Measurements from ENCODE around the gene SNX5. TPM values are rescaled to one million over a fixed set of nuclear protein-coding genes. Genes with fewer than 3 reads are reported as not detected.

SNX5 gene
- total RNA-seq, 1 donor from 2014 or later = 82.5 TPM

GRCh38 chr20:17952692-17953684 is 15.6 kb downstream of the SNX5 start:
- Mint-ChIP-seq H3K36me3 (ENCODE audit: low read depth) (peaks cover 48% of the 10 kb centered on the region), H3K9me3 (ENCODE audit: low read depth) (no peaks in the 10 kb centered on the region), H3K4me1 (ENCODE audit: low read depth) (peaks cover 38% of the 10 kb centered on the region), H3K27me3 (ENCODE audit: low read depth) (no peaks in the 10 kb centered on the region), H3K4me3 (ENCODE audit: unreplicated experiment) (no peak overlapping the region), H3K27ac (ENCODE audit: unreplicated experiment) (no peak overlapping the region)
- TF ChIP-seq CTCF (IDR thresholded peaks at IDR 0.05) = no peak
- no peak for DNase-seq (ENCODE audit: low spot score)

- DNase-seq (ENCODE audit: low spot score) = no peak
- H3K4me1 Mint-ChIP-seq (ENCODE audit: low read depth) = peaks cover 25% of the 10 kb centered on the region
- H3K9me3 Mint-ChIP-seq (ENCODE audit: low read depth) = no peaks in the 10 kb centered on the region
- no peak overlapping the region for H3K4me3 Mint-ChIP-seq (ENCODE audit: unreplicated experiment)
- peaks cover 59% of the 10 kb centered on the region for H3K36me3 Mint-ChIP-seq (ENCODE audit: low read depth)
- no peak for TF ChIP-seq CTCF (IDR thresholded peaks at IDR 0.05)
- no peaks in the 10 kb centered on the region for H3K27me3 Mint-ChIP-seq (ENCODE audit: low read depth)
- H3K27ac Mint-ChIP-seq (ENCODE audit: unreplicated experiment) = no peak overlapping the region
Measured at GRCh38 chr20:17951323-17951722, 17.3 kb downstream of the SNX5 start.

GRCh38 chr20:17950670-17951069 is 17.9 kb downstream of the SNX5 start:
- Mint-ChIP-seq H3K4me3 (ENCODE audit: unreplicated experiment) (no peak overlapping the region), H3K4me1 (ENCODE audit: low read depth) (peaks cover 18% of the 10 kb centered on the region), H3K9me3 (ENCODE audit: low read depth) (no peaks in the 10 kb centered on the region), H3K27me3 (ENCODE audit: low read depth) (no peaks in the 10 kb centered on the region), H3K27ac (ENCODE audit: unreplicated experiment) (no peak overlapping the region), H3K36me3 (ENCODE audit: low read depth) (peaks cover 64% of the 10 kb centered on the region)
- no peak for DNase-seq (ENCODE audit: low spot score)
- no peak for TF ChIP-seq CTCF (IDR thresholded peaks at IDR 0.05)

- DNase-seq (ENCODE audit: low spot score) = no peak
- Mint-ChIP-seq H3K27me3 (ENCODE audit: low read depth) (no peaks in the 10 kb centered on the region), H3K36me3 (ENCODE audit: low read depth) (peaks cover 64% of the 10 kb centered on the region), H3K4me3 (ENCODE audit: unreplicated experiment) (no peak overlapping the region), H3K9me3 (ENCODE audit: low read depth) (no peaks in the 10 kb centered on the region), H3K27ac (ENCODE audit: unreplicated experiment) (no peak overlapping the region), H3K4me1 (ENCODE audit: low read depth) (peaks cover 10% of the 10 kb centered on the region)
- no peak for TF ChIP-seq CTCF (IDR thresholded peaks at IDR 0.05)
Measured at GRCh38 chr20:17949899-17950298, 18.7 kb downstream of the SNX5 start.

- TF ChIP-seq CTCF (IDR thresholded peaks at IDR 0.05) = no peak
- Mint-ChIP-seq H3K4me1 (ENCODE audit: low read depth) (peaks cover 4% of the 10 kb centered on the region), H3K36me3 (ENCODE audit: low read depth) (peaks cover 62% of the 10 kb centered on the region), H3K4me3 (ENCODE audit: unreplicated experiment) (no peak overlapping the region), H3K27me3 (ENCODE audit: low read depth) (no peaks in the 10 kb centered on the region), H3K9me3 (ENCODE audit: low read depth) (no peaks in the 10 kb centered on the region), H3K27ac (ENCODE audit: unreplicated experiment) (no peak overlapping the region)
- no peak for DNase-seq (ENCODE audit: low spot score)
Measured at GRCh38 chr20:17948442-17948841, 20.2 kb downstream of the SNX5 start.

All from chondrocyte (in vitro differentiated cells).